DOHH2 (cell line): Measurements from ENCODE around the gene RNF217.

Experiments used
- CTCF ChIP-seq: fragments of 200-600 bp; sonication (generic); IDR thresholded peaks from one replicate; pipeline ENCODE4 v1.5.1; 2014; ENCODE audit warnings: antibody characterized with exemption, mild to moderate bottlenecking, low read depth, low read length; ENCODE audit not compliant: poor library complexity, severe bottlenecking
- EZH2phosphoT487 ChIP-seq: fragments of 200-600 bp; sonication (generic); IDR thresholded peaks from 2 replicates; pipeline ENCODE4 v1.6.1; 2017; ENCODE audit warnings: borderline replicate concordance, mild to moderate bottlenecking, antibody characterized with exemption, low read length, moderate library complexity, mixed read lengths

- TF ChIP-seq CTCF (no peak), EZH2phosphoT487 (no peak)
These were observed 91.6 kb downstream of the RNF217 start for GRCh38 chr6:125053809-125054208.
